HG02870 (cell line): ENCODE results near the gene GRM8.

Source experiments
- ATAC-seq: cut with Tn5 transposase; IDR thresholded peaks from one replicate; pipeline ENCODE4 v1.9.1; 2021; ENCODE audit warnings: mild to moderate bottlenecking, moderate library complexity; ENCODE audit not compliant: unreplicated experiment

GRM8 gene

GRCh38 chr7:126820925-126821324 lies 431.8 kb downstream of the GRM8 start:
- no peak for ATAC-seq

GRCh38 chr7:126819197-126819484 lies 433.6 kb downstream of the GRM8 start:
- ATAC-seq = no peak

- no peak for ATAC-seq
These were observed 434.1 kb downstream of the GRM8 start for GRCh38 chr7:126818393-126819196.

GRCh38 chr7:126809188-126809587 lies 443.6 kb downstream of the GRM8 start:
- no peak for ATAC-seq

- no peak for ATAC-seq
These were observed 446.1 kb downstream of the GRM8 start for GRCh38 chr7:126806614-126807013.

GRCh38 chr7:126805351-126805750 lies 447.4 kb downstream of the GRM8 start:
- ATAC-seq = no peak

GRCh38 chr7:126804604-126805003 lies 448.1 kb downstream of the GRM8 start:
- no peak for ATAC-seq

- no peak for ATAC-seq
These were observed 448.8 kb downstream of the GRM8 start for GRCh38 chr7:126803990-126804389.

GRCh38 chr7:126803060-126803665 lies 449.6 kb downstream of the GRM8 start:
- ATAC-seq = peak; percentile 94

GRCh38 chr7:126801733-126802132 lies 451.0 kb downstream of the GRM8 start:
- no peak for ATAC-seq

GRCh38 chr7:126799541-126799940 lies 453.2 kb downstream of the GRM8 start:
- ATAC-seq = no peak

- ATAC-seq = no peak
These were observed 460.2 kb downstream of the GRM8 start for GRCh38 chr7:126792521-126792920.

- ATAC-seq = no peak
These were observed 461.4 kb downstream of the GRM8 start for GRCh38 chr7:126791306-126791705.

- ATAC-seq = no peak
These were observed 462.0 kb downstream of the GRM8 start for GRCh38 chr7:126790763-126791162.

- ATAC-seq = no peak
These were observed 469.1 kb downstream of the GRM8 start for GRCh38 chr7:126783613-126784012.

- peak; percentile 87 for ATAC-seq
These were observed 471.7 kb downstream of the GRM8 start for GRCh38 chr7:126780993-126781392.

- no peak for ATAC-seq
These were observed 474.6 kb downstream of the GRM8 start for GRCh38 chr7:126778101-126778500.

- ATAC-seq = no peak
These were observed 476.2 kb downstream of the GRM8 start for GRCh38 chr7:126776498-126776897.

- no peak for ATAC-seq
These were observed 478.7 kb downstream of the GRM8 start for GRCh38 chr7:126774077-126774476.

- no peak for ATAC-seq
These were observed 483.9 kb downstream of the GRM8 start for GRCh38 chr7:126768836-126769235.

GRCh38 chr7:126760914-126761577 lies 491.7 kb downstream of the GRM8 start:
- no peak for ATAC-seq

- ATAC-seq = no peak
These were observed 497.4 kb downstream of the GRM8 start for GRCh38 chr7:126755381-126755780.
